Measurements from ENCODE around the gene MCF2L2. TPM values are rescaled to one million over a fixed set of nuclear protein-coding genes. Genes with fewer than 3 reads are reported as not detected.

The MCF2L2 gene
- total RNA-seq, 1 donor from 2014 or later, result 1.2 TPM

GRCh38 chr3:183356920-183357319 is 71.5 kb downstream of the MCF2L2 start:
- no peak for DNase-seq
- intact Hi-C loops (cut with DNase I), result no loop called here
- TF ChIP-seq, protein P1, sequence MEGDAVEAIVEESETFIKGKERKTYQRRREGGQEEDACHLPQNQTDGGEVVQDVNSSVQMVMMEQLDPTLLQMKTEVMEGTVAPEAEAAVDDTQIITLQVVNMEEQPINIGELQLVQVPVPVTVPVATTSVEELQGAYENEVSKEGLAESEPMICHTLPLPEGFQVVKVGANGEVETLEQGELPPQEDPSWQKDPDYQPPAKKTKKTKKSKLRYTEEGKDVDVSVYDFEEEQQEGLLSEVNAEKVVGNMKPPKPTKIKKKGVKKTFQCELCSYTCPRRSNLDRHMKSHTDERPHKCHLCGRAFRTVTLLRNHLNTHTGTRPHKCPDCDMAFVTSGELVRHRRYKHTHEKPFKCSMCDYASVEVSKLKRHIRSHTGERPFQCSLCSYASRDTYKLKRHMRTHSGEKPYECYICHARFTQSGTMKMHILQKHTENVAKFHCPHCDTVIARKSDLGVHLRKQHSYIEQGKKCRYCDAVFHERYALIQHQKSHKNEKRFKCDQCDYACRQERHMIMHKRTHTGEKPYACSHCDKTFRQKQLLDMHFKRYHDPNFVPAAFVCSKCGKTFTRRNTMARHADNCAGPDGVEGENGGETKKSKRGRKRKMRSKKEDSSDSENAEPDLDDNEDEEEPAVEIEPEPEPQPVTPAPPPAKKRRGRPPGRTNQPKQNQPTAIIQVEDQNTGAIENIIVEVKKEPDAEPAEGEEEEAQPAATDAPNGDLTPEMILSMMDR (IDR thresholded peaks at IDR 0.05), result no peak
- Histone ChIP-seq H3K4me3 (no peak overlapping the region), H3K36me3 (no peaks in the 10 kb centered on the region), H3K4me1 (no peaks in the 10 kb centered on the region), H3K9me3 (no peaks in the 10 kb centered on the region), H3K27ac (no peak overlapping the region), H3K27me3 (no peaks in the 10 kb centered on the region)
- no peak for ATAC-seq

DNA sequence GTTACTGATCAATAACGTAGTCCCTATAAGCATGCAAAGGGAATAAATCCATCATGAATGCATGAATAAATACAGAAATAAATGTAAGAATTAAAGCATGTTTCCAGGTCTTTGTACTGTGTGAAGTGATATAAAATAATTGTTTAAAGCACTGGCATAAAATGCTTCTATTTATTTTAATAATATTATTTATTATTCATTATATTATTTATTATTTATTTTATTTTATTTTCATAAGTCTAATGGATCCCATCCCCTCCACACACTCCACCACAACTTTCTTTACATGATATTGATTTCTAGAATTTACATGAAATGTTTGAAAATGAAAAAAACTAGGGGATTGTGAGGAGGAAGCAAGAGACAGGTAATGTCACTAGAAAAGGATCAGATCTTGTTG is 73.5 kb downstream of the MCF2L2 start:
- H3K27ac ChIP-seq, result no peak overlapping the region
- no peaks in the 10 kb centered on the region for H3K4me1 ChIP-seq
- no peak for ATAC-seq
- H3K4me3 ChIP-seq, result no peak overlapping the region
- no peaks in the 10 kb centered on the region for H3K36me3 ChIP-seq
- no peaks in the 10 kb centered on the region for H3K27me3 ChIP-seq
- intact Hi-C loops (cut with DNase I), result no loop called here
- DNase-seq, result no peak
- TF ChIP-seq, protein P1 (IDR thresholded peaks at IDR 0.05), result no peak
- no peaks in the 10 kb centered on the region for H3K9me3 ChIP-seq

DNA sequence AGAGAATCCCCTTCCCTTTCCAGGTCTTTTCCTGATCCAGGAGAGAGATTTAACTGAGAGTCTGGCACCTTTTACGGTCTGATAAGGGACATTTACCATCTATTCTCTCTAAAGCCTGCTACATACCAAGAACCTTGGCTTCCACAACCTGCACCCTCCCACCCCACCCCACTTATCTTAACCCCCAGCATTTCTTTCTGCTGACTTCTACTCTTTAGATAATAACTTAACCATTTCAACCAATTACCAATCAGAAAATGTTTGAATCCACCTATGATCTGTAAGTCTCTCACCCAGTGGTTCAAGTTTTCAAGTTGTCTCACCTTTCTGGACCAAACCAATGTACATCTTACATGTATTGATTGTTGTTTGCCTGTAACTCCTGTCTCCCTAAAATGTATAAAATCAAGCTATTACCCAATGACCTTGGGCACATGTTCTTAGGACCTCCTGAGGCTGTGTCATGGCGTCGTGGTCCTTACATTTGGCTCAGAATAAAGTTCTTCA is 74.0 kb downstream of the MCF2L2 start:
- H3K4me1 ChIP-seq, result no peaks in the 10 kb centered on the region
- no peak overlapping the region for H3K27ac ChIP-seq
- no peak for ATAC-seq
- no peaks in the 10 kb centered on the region for H3K36me3 ChIP-seq
- H3K27me3 ChIP-seq, result no peaks in the 10 kb centered on the region
- no peaks in the 10 kb centered on the region for H3K9me3 ChIP-seq
- H3K4me3 ChIP-seq, result no peak overlapping the region
- DNase-seq, result no peak
- TF ChIP-seq, protein P1 (IDR thresholded peaks at IDR 0.05), result no peak
- intact Hi-C loops (cut with DNase I), result no loop called here

- no peak for ATAC-seq
- intact Hi-C loops (cut with DNase I), result no loop called here
These were observed 75.0 kb downstream of the MCF2L2 start for GRCh38 chr3:183353421-183353820.

GRCh38 chr3:183350164-183350563 is 78.3 kb downstream of the MCF2L2 start:
- ATAC-seq (no peak), DNase-seq (no peak)
- intact Hi-C loops (cut with DNase I), result no loop called here

More at GRCh38 chr3:183353421-183353820, 75.0 kb downstream of the MCF2L2 start:
- Histone ChIP-seq H3K9me3 (no peaks in the 10 kb centered on the region), H3K4me1 (no peaks in the 10 kb centered on the region), H3K36me3 (no peaks in the 10 kb centered on the region), H3K27me3 (no peaks in the 10 kb centered on the region), H3K27ac (no peak overlapping the region), H3K4me3 (no peak overlapping the region)
- DNase-seq, result no peak
- TF ChIP-seq, protein P1 (IDR thresholded peaks at IDR 0.05), result no peak

More at GRCh38 chr3:183350164-183350563, 78.3 kb downstream of the MCF2L2 start:
- no peak overlapping the region for H3K27ac ChIP-seq
- H3K36me3 ChIP-seq, result no peaks in the 10 kb centered on the region
- H3K9me3 ChIP-seq, result no peaks in the 10 kb centered on the region
- H3K27me3 ChIP-seq, result no peaks in the 10 kb centered on the region
- H3K4me3 ChIP-seq, result no peak overlapping the region
- H3K4me1 ChIP-seq, result no peaks in the 10 kb centered on the region
- TF ChIP-seq, protein P1 (IDR thresholded peaks at IDR 0.05), result no peak

All from upper lobe of right lung (tissue), 1 donor.